Measurements from ENCODE around the gene TANC1. TPM values are rescaled to one million over a fixed set of nuclear protein-coding genes. Genes with fewer than 3 reads are reported as not detected.

Gene TANC1
- total and polyA plus RNA-seq, 7 donors: 3.6 to 74.5 (median 47.0) TPM

DNA sequence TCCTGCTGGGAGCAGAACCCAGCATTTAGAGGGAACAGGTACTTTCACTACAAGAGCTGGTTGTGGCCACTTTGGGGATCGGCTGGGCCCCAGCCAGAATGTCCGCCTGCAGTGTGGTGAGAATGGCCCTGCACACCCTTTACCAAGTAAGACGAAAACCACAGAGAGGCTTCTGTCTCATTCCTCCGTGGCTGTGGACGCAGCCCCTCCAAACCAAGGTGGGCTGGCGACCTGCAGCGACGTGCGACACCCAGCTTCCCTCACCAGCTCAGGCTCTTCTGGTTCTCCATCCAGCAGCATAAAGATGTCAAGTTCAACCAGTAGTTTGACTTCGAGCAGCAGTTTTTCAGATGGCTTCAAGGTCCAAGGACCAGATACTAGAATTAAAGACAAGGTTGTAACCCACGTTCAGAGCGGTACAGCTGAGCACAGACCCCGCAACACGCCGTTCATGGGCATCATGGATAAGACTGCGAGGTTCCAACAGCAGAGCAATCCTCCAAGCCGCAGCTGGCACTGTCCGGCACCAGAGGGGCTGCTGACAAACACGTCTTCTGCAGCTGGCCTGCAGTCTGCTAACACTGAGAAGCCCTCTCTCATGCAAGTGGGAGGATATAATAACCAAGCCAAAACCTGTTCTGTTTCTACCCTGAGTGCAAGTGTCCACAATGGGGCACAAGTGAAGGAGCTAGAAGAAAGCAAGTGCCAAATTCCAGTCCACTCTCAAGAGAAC is 261.9 kb downstream of the TANC1 start:
- Histone ChIP-seq H3K4me3 (no peak overlapping the region), H3K27ac (no peak overlapping the region), H3K36me3 (peaks cover 12 to 65% (median 32%) of the 10 kb centered on the region in 4 donors), H3K27me3 (no peaks in the 10 kb centered on the region), H3K4me1 (peaks cover 0 to 13% (median 10%) of the 10 kb centered on the region in 4 donors), H3K9me3 (no peaks in the 10 kb centered on the region)
- intact Hi-C loops (cut with DNase I): no loop called here
- WGBS, 2 donors: 96% methylated on average over 19 of the region's 19 CpGs
- TF ChIP-seq EP300 (IDR thresholded peaks at IDR 0.05) (no peak), POLR2AphosphoS5 (IDR thresholded peaks at IDR 0.05) (no peak)
- no peak for DNase-seq

DNA sequence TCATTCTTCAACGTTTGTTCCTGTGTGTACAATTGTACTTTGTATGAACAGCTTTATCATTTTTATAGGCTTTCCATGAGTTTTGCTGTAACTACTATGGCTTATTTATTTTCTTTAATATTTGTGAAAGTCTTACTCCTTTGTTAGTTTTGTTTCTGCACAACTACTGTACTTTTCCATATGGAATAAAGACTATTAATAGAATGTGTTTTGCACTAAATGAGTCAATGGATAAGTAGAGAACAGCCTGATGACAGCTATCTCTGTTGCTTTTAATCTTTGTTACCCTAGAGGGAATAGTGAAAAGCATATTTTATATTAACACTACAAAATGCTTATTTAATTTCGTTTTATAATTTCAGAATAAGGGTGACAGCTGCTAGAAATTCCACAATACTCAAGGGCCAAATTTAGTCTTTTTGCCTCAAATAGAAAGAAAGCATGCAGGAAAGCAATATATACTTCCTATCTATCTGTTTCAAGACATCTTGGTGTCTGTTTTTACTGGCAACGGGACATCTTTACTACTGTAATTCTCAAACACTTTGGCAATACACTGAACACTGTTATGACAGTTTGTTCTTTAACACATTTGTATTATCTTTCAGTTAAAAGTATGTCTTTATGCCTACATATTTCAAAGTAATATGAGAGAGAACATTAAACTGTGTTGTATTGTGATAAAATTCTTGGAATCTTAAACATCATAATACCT is 264.2 kb downstream of the TANC1 start:
- Histone ChIP-seq H3K27ac (no peak overlapping the region), H3K4me3 (no peak overlapping the region), H3K4me1 (peaks cover 0 to 13% (median 10%) of the 10 kb centered on the region in 4 donors), H3K9me3 (no peaks in the 10 kb centered on the region), H3K27me3 (no peaks in the 10 kb centered on the region), H3K36me3 (peaks cover 15 to 76% (median 39%) of the 10 kb centered on the region in 4 donors)
- TF ChIP-seq POLR2A (IDR thresholded peaks at IDR 0.05): no peak
- no peak for TF ChIP-seq EP300 (IDR thresholded peaks at IDR 0.05)
- TF ChIP-seq, protein P1, sequence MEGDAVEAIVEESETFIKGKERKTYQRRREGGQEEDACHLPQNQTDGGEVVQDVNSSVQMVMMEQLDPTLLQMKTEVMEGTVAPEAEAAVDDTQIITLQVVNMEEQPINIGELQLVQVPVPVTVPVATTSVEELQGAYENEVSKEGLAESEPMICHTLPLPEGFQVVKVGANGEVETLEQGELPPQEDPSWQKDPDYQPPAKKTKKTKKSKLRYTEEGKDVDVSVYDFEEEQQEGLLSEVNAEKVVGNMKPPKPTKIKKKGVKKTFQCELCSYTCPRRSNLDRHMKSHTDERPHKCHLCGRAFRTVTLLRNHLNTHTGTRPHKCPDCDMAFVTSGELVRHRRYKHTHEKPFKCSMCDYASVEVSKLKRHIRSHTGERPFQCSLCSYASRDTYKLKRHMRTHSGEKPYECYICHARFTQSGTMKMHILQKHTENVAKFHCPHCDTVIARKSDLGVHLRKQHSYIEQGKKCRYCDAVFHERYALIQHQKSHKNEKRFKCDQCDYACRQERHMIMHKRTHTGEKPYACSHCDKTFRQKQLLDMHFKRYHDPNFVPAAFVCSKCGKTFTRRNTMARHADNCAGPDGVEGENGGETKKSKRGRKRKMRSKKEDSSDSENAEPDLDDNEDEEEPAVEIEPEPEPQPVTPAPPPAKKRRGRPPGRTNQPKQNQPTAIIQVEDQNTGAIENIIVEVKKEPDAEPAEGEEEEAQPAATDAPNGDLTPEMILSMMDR (IDR thresholded peaks at IDR 0.05): no peak
- TF ChIP-seq POLR2AphosphoS5 (IDR thresholded peaks at IDR 0.05): no peak
- no peak for DNase-seq
- intact Hi-C loops (cut with DNase I): no loop called here
- 49 to 63% methylated on average over 3 of the region's 3 CpGs for WGBS, 2 donors

DNA sequence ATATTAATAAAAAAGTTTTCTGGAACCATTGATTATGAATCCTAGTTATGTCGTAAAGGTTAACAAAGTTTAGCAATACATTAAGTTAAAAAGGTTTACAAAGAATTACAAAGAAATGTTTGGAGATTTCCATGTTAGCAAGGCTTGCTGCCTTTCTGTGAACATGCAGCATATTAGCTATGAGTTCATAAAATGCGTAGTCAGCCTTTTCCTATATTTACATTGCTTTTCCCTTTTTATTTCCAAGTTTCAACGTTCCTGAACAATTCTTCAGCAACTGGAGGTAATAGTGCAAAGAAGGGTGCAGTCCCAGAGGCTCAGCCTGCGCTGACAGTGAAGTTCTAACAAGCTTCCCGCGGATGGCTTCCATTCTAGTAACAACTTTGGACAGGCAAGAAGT is 266.4 kb downstream of the TANC1 start:
- no peak for DNase-seq
- TF ChIP-seq, protein P1 (IDR thresholded peaks at IDR 0.05): no peak
- TF ChIP-seq POLR2AphosphoS5 (IDR thresholded peaks at IDR 0.05): no peak
- no peak for TF ChIP-seq POLR2A (IDR thresholded peaks at IDR 0.05)
- TF ChIP-seq EP300 (IDR thresholded peaks at IDR 0.05): no peak
- 84 to 93% methylated on average over 6 of the region's 6 CpGs for WGBS, 2 donors
- Histone ChIP-seq H3K4me3 (no peak overlapping the region), H3K27me3 (no peaks in the 10 kb centered on the region), H3K36me3 (peaks cover 17 to 76% (median 28%) of the 10 kb centered on the region in 4 donors), H3K9me3 (no peaks in the 10 kb centered on the region), H3K27ac (no peak overlapping the region), H3K4me1 (peaks cover 0 to 13% (median 10%) of the 10 kb centered on the region in 4 donors)
- intact Hi-C loops (cut with DNase I): no loop called here

DNA sequence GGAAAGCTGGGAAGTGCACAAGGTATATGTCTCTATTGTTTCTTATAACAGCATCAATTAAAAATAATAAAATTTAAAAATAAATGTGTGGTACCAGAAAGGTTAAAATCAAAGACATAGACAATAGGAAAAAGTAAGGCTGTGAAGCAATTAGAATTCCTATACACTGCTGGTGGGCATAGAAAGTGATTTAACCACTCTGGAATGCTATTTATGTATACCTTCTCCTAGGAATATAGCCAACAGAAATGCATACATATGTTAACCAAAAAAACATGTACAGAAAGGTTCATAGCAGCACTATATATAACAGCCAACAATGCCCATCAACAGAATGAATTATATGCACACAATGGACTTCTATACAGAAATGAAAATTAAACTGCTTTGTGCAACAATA is 275.1 kb downstream of the TANC1 start:
- no peaks in the 10 kb centered on the region for H3K4me1 ChIP-seq
- peaks cover 17 to 82% (median 24%) of the 10 kb centered on the region in 4 donors for H3K36me3 ChIP-seq
- no peaks in the 10 kb centered on the region for H3K9me3 ChIP-seq
- no peak for DNase-seq
- H3K27ac ChIP-seq: no peak overlapping the region
- no peaks in the 10 kb centered on the region for H3K27me3 ChIP-seq
- no peak overlapping the region for H3K4me3 ChIP-seq
- TF ChIP-seq POLR2A (IDR thresholded peaks at IDR 0.05): no peak
- TF ChIP-seq, protein P1 (IDR thresholded peaks at IDR 0.05): no peak
- no peak for TF ChIP-seq POLR2AphosphoS5 (IDR thresholded peaks at IDR 0.05)
- TF ChIP-seq EP300 (IDR thresholded peaks at IDR 0.05): no peak
- intact Hi-C loops (cut with DNase I): no loop called here

DNA sequence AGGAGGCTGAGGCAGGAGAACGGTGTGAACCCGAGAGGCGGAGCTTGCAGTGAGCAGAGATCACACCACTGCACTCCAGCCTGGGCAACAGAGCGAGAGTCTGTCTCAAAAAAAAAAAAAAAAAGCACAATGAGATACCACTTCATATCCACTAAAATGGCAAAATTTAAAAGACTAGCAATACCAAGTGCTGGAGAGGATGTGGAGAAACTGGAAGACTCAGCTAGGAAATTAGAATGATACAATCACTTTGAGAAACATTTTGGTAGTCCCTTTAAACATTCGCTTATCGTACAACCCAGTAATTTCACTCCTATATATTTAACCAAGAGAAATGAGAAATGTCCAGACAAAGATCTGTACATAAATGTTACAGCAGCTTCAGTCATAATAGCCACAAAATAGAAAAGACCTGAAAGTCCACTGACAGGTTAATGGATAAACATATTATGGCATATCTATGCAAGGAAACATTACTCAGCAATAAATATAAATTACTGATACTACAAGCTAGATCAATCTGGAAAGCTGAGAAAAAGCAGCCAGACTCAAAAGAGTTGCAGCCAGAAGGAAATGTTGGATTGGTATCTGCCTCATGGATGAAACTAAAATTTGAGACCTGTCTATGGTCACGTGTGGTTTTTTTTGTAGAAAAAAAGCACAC is 278.0 kb downstream of the TANC1 start:
- intact Hi-C loops (cut with DNase I): no loop called here
- Histone ChIP-seq H3K27ac (no peak overlapping the region), H3K36me3 (peaks cover 6 to 52% (median 14%) of the 10 kb centered on the region in 4 donors), H3K4me1 (peaks cover 0 to 14% (median 3%) of the 10 kb centered on the region in 4 donors), H3K27me3 (no peaks in the 10 kb centered on the region), H3K9me3 (no peaks in the 10 kb centered on the region), H3K4me3 (no peak overlapping the region)
- no peak for DNase-seq
- WGBS, 2 donors: 92 to 93% methylated on average over 7 of the region's 7 CpGs
- TF ChIP-seq, protein P1 (IDR thresholded peaks at IDR 0.05): no peak
- TF ChIP-seq POLR2AphosphoS5 (IDR thresholded peaks at IDR 0.05) (no peak), POLR2A (IDR thresholded peaks at IDR 0.05) (no peak), EP300 (IDR thresholded peaks at IDR 0.05) (no peak)

All from sigmoid colon (tissue), 7 donors.